Measurements from ENCODE around the gene KRTAP3-2.
"Not testable (repeated sequence)": the region's sequence is repeated elsewhere in the genome, so short reads cannot be mapped to it uniquely, and the experiment has no call there.

Gene KRTAP3-2

DNA sequence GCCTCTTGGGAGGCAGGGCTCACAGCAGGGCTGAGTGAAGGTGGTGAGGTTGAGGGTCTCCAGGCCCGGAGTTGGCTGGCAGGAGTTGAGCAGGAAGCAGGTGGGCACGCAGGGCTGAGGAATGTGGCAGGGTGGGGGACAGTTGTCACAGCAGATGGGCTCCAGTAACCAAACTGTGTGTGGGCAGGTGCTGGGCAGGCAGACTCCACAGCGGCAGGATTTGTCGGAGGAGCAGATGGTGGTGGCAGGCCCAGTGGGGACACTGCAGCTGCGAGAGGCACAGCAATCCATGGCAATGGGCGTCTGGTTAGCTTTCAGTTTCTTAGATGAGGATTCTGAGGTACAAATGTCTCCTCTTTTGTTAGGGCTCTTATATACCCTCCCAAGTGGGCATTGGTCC is at the start of gene KRTAP3-2:
Gene KRTAP3-2 (minus strand): TSS at position 344 of the 400 bp plus-strand sequence. CDS start 53 bp downstream, at position 291.
- DNase-seq (ENCODE audit: low read depth) = not testable (repeated sequence)

DNA sequence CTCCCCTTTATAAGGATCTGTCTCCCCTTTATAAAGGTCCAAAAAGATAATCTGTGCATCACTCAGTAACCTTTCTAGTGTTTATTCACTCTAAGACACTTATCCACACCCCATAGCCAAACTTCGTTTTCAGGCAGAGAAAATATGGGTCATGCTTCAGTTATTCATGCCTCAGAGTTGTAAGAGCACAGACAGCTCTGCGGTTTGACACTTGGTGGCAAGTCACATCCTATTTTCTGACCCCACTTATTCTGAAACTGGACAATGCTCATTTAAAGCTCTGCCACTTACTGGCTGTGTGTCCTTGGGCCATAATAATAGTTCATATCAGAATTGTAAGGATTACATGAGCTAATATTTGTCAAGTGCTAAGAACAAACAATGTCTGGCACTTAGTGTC is 49.4 kb upstream of the KRTAP3-2 start:
- no peak for DNase-seq (ENCODE audit: low read depth)

DNA sequence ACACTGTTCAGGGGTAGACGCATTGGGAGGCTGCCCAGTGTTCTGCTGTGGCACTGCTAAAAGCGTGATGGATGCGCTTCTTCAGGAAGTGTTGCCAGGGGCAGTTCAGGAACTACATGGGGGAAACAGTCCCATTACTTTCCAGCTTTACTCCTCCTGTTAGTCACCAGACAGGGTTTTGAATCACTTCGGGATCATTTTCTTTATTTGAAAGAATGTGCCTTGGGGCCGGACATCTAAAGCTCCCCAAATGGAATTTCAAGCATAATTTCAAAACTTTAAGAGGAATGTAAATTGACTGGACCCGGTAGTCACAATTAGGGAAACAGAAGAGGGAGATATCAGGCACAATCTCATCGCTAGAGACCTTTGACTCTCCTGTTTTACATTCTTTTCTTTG is 48.7 kb upstream of the KRTAP3-2 start:
- no peak for DNase-seq (ENCODE audit: low read depth)

DNA sequence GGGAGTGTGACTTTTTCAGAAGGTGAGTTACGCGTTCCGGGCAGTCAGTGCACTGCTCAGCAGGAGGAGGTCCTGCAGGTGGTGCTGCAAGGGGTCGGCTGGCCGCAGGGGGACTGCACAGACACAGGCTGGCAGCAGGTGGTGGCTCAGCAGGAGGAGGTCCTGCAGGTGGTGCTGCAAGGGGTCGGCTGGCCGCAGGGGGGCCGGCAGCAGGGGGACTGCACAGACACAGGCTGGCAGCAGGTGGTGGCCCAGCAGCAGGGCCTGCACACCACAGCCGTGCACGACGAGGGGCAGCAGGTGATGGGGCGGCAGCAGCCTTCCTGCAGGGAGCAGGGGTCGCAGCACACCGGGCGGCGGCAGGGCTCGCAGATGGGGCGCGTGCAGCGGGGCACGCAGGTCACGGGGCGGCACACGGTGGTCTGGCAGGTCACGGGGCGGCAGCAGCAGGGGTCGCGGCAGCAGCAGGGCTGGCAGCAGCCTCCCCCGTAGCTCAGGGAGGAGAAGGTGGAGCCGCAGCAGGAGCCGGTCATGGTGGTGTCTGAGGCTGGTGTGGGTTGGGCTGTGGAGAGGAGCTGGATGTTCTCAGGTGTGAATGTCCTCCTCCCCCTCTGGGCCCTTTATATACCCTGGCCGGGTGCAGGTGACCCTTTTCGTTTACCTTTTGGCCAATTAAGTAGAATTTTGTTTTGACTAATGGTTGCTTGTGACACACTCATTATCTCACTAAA is 47.2 kb upstream of the KRTAP3-2 start, which contains the start of gene KRTAP2-1:
Gene KRTAP2-1 (minus strand): TSS at position 582 of the 731 bp plus-strand sequence. CDS start 49 bp downstream, at position 533.
- not testable (repeated sequence) for DNase-seq (ENCODE audit: low read depth)

DNA sequence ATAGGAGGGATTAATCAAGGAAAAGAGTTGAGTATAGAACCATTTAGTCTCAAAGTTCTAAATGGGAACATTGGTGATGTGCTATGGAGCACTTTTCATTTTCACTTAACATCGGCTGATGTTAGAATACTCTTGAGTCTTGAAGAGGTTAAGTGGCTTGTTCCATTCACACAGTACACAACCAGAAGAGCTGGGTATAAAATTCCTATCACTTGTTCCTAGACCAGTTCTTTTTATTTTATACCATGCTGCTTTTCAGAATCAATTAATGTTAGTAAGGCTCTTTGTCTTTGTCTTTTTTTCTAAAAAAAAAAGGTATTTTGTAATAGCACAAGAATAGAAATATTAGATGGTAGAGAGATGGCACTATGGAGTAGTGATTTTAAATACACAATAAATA is 43.2 kb upstream of the KRTAP3-2 start:
- no peak for DNase-seq (ENCODE audit: low read depth)

DNA sequence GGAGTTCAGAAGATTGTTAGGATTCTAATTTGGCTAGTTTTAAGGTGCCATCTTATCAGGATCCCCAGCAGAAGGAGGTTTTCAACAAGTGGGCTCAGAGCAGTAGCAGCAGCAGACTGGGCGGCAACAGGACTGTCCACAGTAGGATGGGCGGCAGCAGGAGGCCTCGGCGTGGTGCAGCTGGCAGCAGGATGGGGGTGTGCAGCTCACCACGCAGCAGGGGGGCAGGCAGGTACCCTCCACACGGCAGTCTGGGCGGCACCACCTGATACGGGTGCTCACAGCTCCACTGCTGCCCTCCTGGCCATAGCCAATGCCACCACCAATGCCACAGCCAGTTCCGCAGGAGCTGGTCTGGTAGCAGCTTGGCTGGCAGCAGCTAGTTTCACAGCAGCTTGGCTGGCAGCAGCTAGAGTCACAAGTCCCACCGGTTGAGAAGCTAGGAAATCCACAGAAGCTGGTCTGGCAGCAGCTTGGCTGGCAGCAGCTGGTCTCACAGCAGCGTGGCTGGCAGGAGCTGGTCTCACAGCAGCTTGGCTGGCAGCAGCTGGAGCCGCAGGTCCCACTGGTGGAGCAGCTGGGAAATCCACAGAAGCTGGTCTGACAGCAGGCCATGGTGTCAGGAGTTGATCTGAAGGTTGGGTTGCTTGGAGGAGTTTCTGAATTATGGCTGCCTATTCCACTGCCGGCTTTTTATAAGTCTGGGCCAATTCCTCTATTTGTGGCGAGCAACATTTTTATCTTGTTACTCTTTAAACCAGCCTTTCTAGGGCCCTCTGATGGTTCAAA is 41.3 kb upstream of the KRTAP3-2 start, which contains the start of gene KRTAP1-1:
Gene KRTAP1-1 (minus strand): TSS at position 668 of the 789 bp plus-strand sequence. CDS start 53 bp downstream, at position 615.
- not testable (repeated sequence) for DNase-seq (ENCODE audit: low read depth)

DNA sequence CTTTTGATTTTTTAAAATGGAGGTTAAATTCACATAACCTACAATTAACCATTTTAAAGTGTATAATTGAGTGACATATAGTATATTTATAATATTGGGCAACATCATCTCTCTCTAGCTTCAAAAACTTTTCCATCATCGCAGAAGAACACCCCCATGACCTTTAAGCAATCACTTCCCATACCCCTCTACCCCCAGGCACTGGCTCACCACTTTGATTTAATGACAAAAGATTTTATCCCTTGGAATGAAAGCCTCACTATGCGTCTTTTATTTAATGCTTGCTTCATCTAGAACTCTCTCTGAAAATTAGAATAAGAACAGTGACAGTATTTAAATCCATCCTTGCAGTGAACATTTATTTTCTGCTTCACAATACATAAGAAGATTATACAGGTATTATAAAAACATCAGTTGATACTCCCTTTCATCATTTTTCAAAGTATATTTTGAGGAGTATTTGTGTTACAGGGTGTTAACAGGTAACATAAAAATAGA is 38.2 kb upstream of the KRTAP3-2 start:
- DNase-seq (ENCODE audit: low read depth) = no peak

DNA sequence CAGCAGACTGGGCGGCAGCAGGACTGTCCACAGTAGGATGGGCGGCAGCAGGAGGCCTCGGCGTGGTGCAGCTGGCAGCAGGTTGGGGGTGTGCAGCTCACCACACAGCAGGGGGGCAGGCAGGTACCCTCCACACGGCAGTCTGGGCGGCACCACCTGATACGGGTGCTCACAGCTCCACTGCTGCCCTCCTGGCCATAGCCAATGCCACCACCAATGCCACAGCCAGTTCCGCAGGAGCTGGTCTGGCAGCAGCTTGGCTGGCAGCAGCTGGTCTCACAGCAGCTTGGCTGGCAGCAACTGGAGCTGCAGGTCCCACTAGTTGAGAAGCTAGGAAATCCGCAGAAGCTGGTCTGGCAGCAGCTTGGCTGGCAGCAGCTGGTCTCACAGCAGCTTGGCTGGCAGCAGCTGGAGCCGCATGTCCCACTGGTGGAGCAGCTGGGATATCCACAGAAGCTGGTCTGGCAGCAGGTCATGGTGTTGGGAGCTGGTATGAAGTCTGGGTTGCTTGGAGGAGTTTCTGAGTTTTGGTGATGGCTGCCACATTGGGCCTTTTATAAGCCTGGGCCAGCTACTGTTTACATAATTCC is 34.7 kb upstream of the KRTAP3-2 start, which contains the start of gene KRTAP1-3:
Gene KRTAP1-3 (minus strand): TSS at position 529 of the 590 bp plus-strand sequence. CDS start 53 bp downstream, at position 476.
- DNase-seq (ENCODE audit: low read depth) = not testable (repeated sequence)

DNA sequence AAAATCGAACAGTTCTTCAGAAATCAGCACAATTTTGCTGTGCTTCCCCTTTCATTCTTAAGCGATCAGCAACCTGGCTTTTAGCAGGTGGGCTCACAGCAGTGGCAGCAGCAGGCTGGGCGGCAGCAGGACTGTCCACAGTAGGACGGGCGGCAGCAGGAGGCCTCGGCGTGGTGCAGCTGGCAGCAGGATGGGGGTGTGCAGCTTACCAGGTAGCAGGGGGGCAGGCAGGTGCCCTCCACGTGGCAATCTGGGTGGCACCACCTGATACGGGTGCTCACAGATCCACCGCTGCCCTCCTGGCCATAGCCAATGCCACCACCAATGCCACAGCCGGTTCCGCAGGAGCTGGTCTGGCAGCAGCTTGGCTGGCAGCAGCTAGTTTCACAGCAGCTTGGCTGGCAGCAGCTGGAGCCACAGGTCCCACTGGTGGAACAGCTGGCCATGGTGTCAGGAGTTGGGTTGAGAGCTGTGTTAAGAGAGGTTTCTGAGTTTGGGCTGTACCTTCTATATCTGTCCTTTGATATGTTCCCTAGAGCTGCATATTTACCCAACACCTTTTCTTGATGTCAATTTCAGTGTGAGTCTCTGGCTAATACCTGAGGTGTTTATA is 30.0 kb upstream of the KRTAP3-2 start, which contains the start of gene KRTAP1-4:
Gene KRTAP1-4 (minus strand): TSS at position 563 of the 613 bp plus-strand sequence. CDS start 117 bp downstream, at position 446.
- DNase-seq (ENCODE audit: low read depth) = no peak

DNA sequence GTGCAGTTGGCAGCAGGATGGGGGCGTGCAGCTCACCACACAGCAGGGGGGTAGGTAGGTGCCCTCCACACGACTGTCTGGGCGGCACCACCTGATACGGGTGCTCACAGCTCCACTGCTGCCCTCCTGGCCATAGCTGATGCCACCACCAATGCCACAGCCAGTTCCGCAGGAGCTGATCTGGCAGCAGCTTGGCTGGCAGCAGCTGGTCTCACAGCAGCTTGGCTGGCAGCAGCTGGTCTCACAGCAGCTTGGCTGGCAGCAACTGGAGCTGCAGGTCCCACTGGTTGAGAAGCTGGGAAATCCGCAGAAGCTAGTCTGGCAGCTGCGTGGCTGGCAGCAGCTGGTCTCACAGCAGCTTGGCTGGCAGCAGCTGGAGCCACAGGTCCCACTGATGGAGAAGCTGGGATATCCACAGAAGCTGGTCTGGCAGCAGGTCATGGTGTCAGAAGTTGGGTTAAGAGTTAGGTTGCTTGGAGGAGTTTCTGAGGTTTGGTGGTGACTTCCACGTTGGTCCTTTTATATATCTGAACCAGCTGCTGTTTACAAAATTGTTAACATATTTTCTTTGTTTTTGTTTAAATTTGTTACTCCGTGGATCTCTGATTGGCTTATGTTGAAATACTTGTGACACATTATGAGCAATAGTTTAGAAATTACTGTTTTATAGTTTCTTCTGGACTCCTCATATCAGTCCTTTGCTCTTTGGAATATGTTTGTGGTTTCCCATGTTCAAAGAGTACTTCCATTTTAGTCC is 27.2 kb upstream of the KRTAP3-2 start, which contains the start of gene KRTAP1-5:
Gene KRTAP1-5 (minus strand): TSS at position 494 of the 757 bp plus-strand sequence. CDS start 53 bp downstream, at position 441.
- DNase-seq (ENCODE audit: low read depth) = peak; percentile 48

DNA sequence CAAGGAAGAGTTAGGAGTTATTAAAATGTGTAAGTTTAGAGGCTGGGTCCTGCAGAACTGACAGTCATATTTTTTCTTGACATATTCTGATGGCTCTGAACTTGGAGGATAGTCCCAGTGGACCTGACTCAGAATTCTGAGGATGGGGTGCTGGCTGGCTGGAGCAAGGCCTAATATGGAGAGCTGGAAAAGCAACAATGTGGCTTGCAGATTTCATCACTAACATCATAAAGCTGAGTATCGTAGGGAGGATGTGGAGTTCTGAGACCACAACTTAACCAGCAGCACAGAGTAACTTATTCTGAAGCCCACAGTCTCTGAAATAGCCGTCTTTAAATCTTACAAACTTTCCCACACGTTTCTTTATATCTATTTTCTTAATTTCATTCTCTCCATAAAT is 25.0 kb upstream of the KRTAP3-2 start:
- DNase-seq (ENCODE audit: low read depth) = no peak

DNA sequence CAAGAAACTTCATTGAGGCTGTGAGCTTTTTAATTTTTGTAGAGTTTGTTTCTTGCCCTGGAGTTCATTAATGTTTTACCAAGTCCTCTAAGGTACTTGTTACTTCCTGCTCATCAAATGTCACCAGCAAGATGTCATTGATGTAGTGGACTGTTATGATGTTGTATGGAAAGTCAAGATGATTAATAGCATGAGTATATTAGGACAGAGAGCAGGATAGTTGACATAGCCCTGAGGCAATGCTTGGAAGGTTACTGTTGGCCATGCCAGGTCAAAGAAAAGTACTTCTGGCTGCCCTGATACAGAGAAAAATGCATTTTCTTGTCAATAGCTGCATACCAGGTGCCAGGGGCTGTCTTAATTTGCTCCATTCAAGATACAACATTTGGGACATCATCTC is 20.6 kb upstream of the KRTAP3-2 start:
- DNase-seq (ENCODE audit: low read depth) = no peak

DNA sequence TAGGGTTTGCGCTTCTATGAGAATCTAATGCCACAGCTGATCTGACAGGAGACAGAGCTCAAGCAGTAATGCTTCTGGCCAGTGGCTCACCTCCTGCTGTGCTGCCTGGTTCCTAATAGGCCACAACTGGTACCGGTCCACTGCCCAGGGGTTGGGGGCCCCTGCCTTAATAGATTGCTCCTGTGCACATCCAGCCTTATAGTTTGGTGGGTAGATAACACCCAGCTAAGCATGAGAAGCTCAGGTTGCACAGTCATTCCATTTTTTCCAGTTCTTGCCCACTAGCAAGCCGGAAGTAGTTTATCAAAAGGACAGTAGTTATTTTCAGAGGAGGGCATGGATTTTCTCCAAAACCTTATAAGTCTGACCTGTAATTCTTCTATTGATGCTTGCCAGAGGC is 19.7 kb upstream of the KRTAP3-2 start:
- no peak for DNase-seq (ENCODE audit: low read depth)

DNA sequence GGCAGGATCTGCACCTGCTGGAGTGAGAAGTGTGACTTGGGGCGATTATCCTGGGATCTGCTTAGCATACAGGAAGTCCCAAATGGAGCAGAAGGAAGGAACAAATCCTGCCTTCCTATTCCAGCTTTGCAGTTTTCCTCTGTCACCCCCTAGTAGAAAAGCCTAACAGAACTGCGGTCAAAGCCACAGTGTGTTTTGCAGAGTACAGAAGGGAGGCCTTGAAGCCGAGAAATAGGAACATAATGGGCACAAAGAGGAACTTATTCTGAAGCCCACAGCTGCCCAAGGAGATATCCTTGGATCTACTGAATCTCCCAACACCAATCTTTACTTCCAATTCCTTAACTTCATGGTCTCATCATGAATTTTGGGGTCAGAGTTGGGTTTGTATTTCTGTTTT is 18.8 kb upstream of the KRTAP3-2 start:
- no peak for DNase-seq (ENCODE audit: low read depth)

DNA sequence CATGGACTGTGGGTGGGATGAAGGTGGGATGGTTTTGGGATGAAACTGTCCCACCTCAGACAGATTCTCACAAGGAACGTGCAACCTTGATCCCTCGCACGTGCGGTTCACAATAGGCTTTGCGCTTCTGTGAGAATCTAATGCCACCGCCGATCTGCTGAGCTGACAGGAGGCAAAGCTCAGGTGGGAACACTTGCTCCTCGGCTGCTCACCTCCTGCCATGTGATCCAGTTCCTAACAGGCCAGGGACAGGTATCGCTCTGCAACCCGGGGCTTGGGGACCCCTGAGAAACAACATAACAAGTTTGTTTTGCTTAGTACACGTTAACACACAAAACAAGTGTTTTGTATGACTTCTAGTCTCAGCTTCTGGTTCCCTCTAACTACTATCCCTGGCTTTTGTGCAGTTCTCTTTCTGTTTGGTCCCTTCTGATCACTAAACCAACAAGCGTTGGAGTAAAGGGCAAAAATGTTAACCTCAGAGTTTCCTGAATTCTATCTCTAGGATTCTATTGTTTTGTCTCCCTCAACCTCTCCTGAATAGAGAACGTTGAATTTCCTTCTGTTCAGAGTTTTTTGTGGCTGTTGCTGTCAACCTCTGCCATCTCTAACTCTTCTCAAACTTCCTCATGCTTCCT is 17.0 kb upstream of the KRTAP3-2 start:
- DNase-seq (ENCODE audit: low read depth) = no peak

DNA sequence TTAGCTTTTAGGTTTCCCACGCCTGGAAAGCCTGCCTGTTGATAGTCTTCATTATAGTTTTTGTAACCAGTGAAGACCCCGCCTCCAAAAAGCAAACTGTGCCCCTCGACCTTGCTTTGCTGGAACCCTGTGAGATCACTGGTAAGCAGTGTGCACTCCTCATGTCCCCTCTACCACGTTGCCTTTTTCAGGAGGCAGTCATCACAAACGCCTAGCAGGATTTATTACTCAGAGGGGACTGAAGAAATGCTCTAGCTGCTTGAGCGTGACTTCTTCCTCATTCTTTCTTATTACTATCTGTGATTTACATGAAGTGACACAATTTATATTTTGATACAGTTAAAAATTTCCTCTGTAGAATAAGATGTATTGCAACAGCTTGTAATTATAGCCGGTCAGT is 15.7 kb upstream of the KRTAP3-2 start:
- DNase-seq (ENCODE audit: low read depth) = no peak

DNA sequence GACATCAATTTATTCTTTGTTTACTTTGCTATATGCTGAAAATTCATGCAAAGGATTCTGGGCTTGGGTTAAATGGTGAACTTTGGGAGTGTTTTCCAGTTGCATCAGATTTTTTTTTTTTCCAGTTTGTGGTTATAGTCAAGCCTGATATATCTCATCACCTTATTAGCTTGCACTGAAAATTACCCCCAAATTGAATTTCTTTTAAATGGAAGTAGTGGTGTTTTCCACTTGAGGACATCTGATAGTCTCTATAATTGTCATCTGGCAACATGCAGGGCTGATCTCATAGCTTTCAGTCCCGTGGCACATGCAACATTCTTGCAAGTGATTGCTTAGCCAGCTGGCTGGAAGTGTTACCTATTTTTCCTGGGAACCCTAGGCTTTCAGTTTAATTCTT is 13.9 kb upstream of the KRTAP3-2 start:
- DNase-seq (ENCODE audit: low read depth) = no peak

DNA sequence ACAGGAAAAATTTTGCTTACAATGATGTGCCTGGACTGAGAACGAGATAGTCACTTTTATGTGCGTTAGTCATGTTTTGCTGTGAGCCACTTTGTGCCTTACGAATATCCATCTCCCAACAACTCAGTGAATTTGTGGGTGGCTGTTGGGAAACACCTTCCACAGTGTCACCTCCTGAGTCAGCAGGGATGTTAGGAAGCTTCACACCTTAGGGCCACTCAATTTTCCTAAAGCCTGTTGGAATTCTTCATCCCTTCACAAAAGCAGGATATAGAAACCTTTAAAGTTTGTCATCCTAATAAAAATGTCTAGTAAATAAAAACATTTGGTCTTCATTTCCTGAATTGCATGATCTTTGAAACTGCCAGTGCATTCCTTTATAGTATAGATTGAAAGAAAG is 13.5 kb upstream of the KRTAP3-2 start:
- DNase-seq (ENCODE audit: low read depth) = no peak

DNA sequence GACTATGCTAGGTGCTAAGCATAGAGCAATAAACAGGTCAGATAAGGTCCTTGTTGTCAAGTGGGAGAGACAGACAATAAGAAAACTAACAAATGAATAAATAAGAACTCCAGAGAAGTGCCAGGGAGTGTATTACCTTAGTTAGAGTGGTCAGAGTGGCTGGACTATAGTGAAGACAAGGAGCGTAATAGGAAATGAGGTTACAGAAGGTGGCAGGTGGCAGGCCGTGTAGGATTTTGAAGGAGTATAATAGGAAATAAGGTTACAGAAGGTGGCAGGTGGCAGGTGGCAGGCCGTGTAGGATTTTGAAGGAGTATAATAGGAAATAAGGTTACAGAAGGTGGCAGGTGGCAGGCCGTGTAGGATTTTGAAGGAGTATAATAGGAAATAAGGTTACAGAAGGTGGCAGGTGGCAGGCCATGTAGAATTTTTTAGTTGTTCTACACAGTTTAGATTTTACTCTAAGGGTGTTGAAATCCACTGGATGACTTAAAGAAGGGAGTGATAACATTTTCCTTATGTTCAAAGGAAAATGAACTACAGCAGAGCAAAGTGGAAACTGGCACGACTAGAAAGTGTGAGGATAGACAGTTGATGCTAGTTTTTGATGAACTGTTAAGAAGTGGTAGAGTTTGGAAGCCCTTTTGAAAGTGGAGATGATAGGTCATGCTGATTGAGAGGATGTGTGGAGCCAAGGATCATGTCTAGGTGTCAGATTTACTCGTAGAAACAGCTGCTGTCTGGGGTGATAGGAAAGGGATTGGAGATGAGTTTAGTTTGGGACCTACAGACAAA is 12.8 kb upstream of the KRTAP3-2 start:
- DNase-seq (ENCODE audit: low read depth) = no peak

All from HS-27A (cell line).